Endothelial cell of umbilical vein (primary cell): Measurements from ENCODE around the gene MAP2K4. TPM values are rescaled to one million over a fixed set of nuclear protein-coding genes. Genes with fewer than 3 reads are reported as not detected.
A peak's percentile ranks its signal among the peaks of the same experiment; 100 is the strongest.

Source experiments
- BruUV-seq: library from RNA; stranded (reverse); fragments of 400-500 nt; replicated peaks from 2 replicates; lab custom pipeline; 2021; lab: Mats Ljungman, UMichigan
- CTCF ChIA-PET: fragments of 300-600, 350-600 bp; sonication (Branson Sonifier 250); formaldehyde crosslinking; loops from one replicate; lab custom pipeline; 2021; ENCODE audit warnings: antibody characterized with exemption, inconsistent platforms; lab: Charles Lee
- POLR2A ChIA-PET: fragments of 300-600, 350-600 bp; sonication (Branson Sonifier 250); formaldehyde crosslinking; loops from one replicate; lab custom pipeline; 2021; ENCODE audit warnings: antibody characterized with exemption, inconsistent platforms; lab: Charles Lee
- DNase-seq: peaks from one replicate; pipeline ENCODE4 v3.0.0-alpha.2; 2011; ENCODE audit warnings: low read depth, low spot score
- FAIRE-seq: peaks from 2 replicates; lab custom pipeline; 2011; peaks lifted over from hg19 to GRCh38; lab: Jason Lieb, UNC
- H2AFZ ChIP-seq: 2 replicates; pipeline ENCODE4 v1.6.0; 2012; ENCODE audit warnings: low read depth, low read length, control low read depth, inconsistent platforms
- H3K27ac ChIP-seq: 2 replicates; pipeline ENCODE4 v1.5.1; 2011; ENCODE audit warnings: low read depth, mild to moderate bottlenecking, control low read depth, low read length, moderate library complexity; ENCODE audit not compliant: insufficient read depth
- H3K27me3 ChIP-seq, 2 experiments: 2 replicates each; pipeline versions ENCODE4 v1.6.0 to v1.6.1; 2011; ENCODE audit warnings: low read length in 2 of 2, mixed read lengths in 1 of 2; ENCODE audit not compliant: control insufficient read depth in 2 of 2, insufficient read depth in 2 of 2
- H3K36me3 ChIP-seq, 2 experiments: 2 replicates in 1 of 2; 3 replicates in 1 of 2; pipeline ENCODE4 v1.5.1; 2011; ENCODE audit warnings: low read length in 2 of 2, mild to moderate bottlenecking in 1 of 2, moderate library complexity in 1 of 2; ENCODE audit not compliant: control insufficient read depth in 2 of 2, insufficient read depth in 2 of 2; ENCODE audit errors: extremely low read depth in 1 of 2
- H3K4me1 ChIP-seq: 3 replicates; pipeline ENCODE4 v1.5.1; 2011; ENCODE audit warnings: mild to moderate bottlenecking, low read length; ENCODE audit not compliant: control insufficient read depth, insufficient read depth; ENCODE audit errors: extremely low read depth
- H3K4me2 ChIP-seq: 2 replicates; pipeline ENCODE4 v1.6.1; 2011; ENCODE audit warnings: low read length, control low read depth, mixed read lengths; ENCODE audit not compliant: insufficient read depth
- H3K4me3 ChIP-seq, 3 experiments: fragments of 200-600 bp in 1 of 3; sonication (generic), shearing (Covaris generic) in 1 of 3; replicated peaks in 1 of 3; 2 replicates each; pipeline ENCODE4 v1.5.1; 2011 to 2016; ENCODE audit warnings: control low read depth in 3 of 3, low read length in 3 of 3, mild to moderate bottlenecking in 2 of 3, inconsistent platforms in 1 of 3, low read depth in 1 of 3, moderate library complexity in 1 of 3; ENCODE audit not compliant: insufficient read depth in 1 of 3
- H3K79me2 ChIP-seq: 2 replicates; pipeline ENCODE4 v1.6.0; 2012; ENCODE audit warnings: low read length, inconsistent platforms; ENCODE audit not compliant: control insufficient read depth, insufficient read depth
- H3K9ac ChIP-seq: replicated peaks from 2 replicates; pipeline ENCODE3; 2011; ENCODE audit warnings: low read length, control low read depth; ENCODE audit not compliant: insufficient read depth; ENCODE audit errors: extremely low read depth
- H3K9me1 ChIP-seq: replicated peaks from 3 replicates; pipeline ENCODE4 v1.6.0; 2011; ENCODE audit warnings: mild to moderate bottlenecking, low read length; ENCODE audit not compliant: control insufficient read depth, insufficient read depth; ENCODE audit errors: extremely low read depth
- H3K9me3 ChIP-seq: replicated peaks from 2 replicates; pipeline ENCODE4 v1.5.1; 2012; ENCODE audit warnings: low read length, inconsistent platforms; ENCODE audit not compliant: control insufficient read depth, insufficient read depth
- H4K20me1 ChIP-seq: replicated peaks from 2 replicates; pipeline ENCODE3; 2011; ENCODE audit warnings: mild to moderate bottlenecking, low read length; ENCODE audit not compliant: control insufficient read depth, insufficient read depth; ENCODE audit errors: extremely low read depth
- FOS ChIP-seq: IDR thresholded peaks from 2 replicates; pipeline ENCODE4 v1.6.1; 2011; ENCODE audit warnings: mild to moderate bottlenecking, low read length, moderate library complexity, borderline replicate concordance; ENCODE audit not compliant: insufficient read depth
- GATA2 ChIP-seq: IDR thresholded peaks from 2 replicates; pipeline ENCODE4 v1.7.0; 2011; ENCODE audit warnings: low read depth, mild to moderate bottlenecking, moderate library complexity, mixed read lengths, low read length; ENCODE audit not compliant: insufficient read length, insufficient read depth
- JUN ChIP-seq: IDR thresholded peaks from 2 replicates; pipeline ENCODE4 v1.6.1; 2011; ENCODE audit warnings: borderline replicate concordance, low read depth; ENCODE audit not compliant: insufficient read length, insufficient read depth
- MYC ChIP-seq: IDR thresholded peaks from one replicate; pipeline ENCODE4 v1.6.1; 2011; ENCODE audit warnings: mild to moderate bottlenecking, low read depth, low read length
- POLR2A ChIP-seq: IDR thresholded peaks from 2 replicates; pipeline ENCODE4 v1.6.1; 2012; ENCODE audit warnings: low read depth, mild to moderate bottlenecking, control low read depth, low read length
- POLR2AphosphoS5 ChIP-seq: IDR thresholded peaks from 2 replicates; pipeline ENCODE4 v1.6.1; 2012; ENCODE audit warnings: low read depth, mild to moderate bottlenecking, control low read depth, low read length, moderate library complexity; ENCODE audit not compliant: insufficient read depth
- dilution Hi-C: fragments of 300-500 bp; cut with MboI; formaldehyde crosslinking; loops from one replicate; pipeline ENCODE4 v1.15.0; 2019; ENCODE audit warnings: low sequenced_read_pairs; ENCODE audit not compliant: extremely low pct_ligation_motif_present
- intact Hi-C: fragments of 100-400 bp; cut with micrococcal nuclease; formaldehyde crosslinking; loops from one replicate; pipeline ENCODE4 v1.10.0; 2022
- polyA plus RNA-seq, 4 experiments: library from polyadenylated mRNA; depleted of rRNA in 3 of 4; stranded (reverse) in 3 of 4; unstranded in 1 of 4; fragments of >200 nt; gene quantifications; 2 replicates each; pipeline versions ENCODE4 v1.2.1 to v1.2.3, GENCODE V29; 2011 to 2012; ENCODE audit warnings: missing spikeins in 1 of 4
- total RNA-seq: library from RNA; stranded (reverse); gene quantifications from 2 replicates; pipeline ENCODE4 v1.2.3, GENCODE V29; 2021
- TF ChIP-seq, protein P1 (sequence below), 2 donors: IDR thresholded peaks; 1 replicate in 1 of 2; 2 replicates in 1 of 2; pipeline ENCODE4 v1.5.1; 2011; ENCODE audit warnings: low read length in 2 of 2, mild to moderate bottlenecking in 2 of 2, moderate library complexity in 2 of 2, control low read depth in 1 of 2, inconsistent platforms in 1 of 2, low read depth in 1 of 2; ENCODE audit not compliant: insufficient read depth in 1 of 2; ENCODE audit errors: extremely low read depth in 1 of 2

Gene MAP2K4
- total and polyA plus RNA-seq, 2 donors (not counting 3 experiments of a cell fraction or from before 2014, with no cell fraction given): 8.6 to 17.5 TPM

GRCh38 chr17:11979795-11980194 is 40.9 kb upstream of the MAP2K4 start:
- intact Hi-C loops: loop anchor here (10.0 kb wide), 3 partner anchors 835 to 1335 kb away; partner anchors contain the start of gene TMEM220

GRCh38 chr17:11980813-11981212 is 39.9 kb upstream of the MAP2K4 start:
- intact Hi-C loops: loop anchor here (10.0 kb wide), 3 partner anchors 836 to 1336 kb away; partner anchors contain the start of gene TMEM220
- no peak for DNase-seq

More at GRCh38 chr17:11979795-11980194, 40.9 kb upstream of the MAP2K4 start:
- dilution Hi-C loops: no loop called here
- FAIRE-seq: no peak
- Histone ChIP-seq H4K20me1 (no peaks in the 10 kb centered on the region), H2AFZ (no peak overlapping the region), H3K4me3 (no peak overlapping the region), H3K79me2 (no peaks in the 10 kb centered on the region), H3K9me1 (no peaks in the 10 kb centered on the region), H3K4me2 (no peak overlapping the region), H3K9me3 (no peaks in the 10 kb centered on the region), H3K27ac (no peak overlapping the region), H3K9ac (no peak overlapping the region), H3K27me3 (no peaks in the 10 kb centered on the region), H3K36me3 (peaks cover 7 to 17% of the 10 kb centered on the region in 2 experiments), H3K4me1 (no peaks in the 10 kb centered on the region)
- DNase-seq: no peak
- ChIA-PET POLR2A (no interaction called here), CTCF (interaction anchor here (1.4 to 2.6 kb wide), 5 partner anchors 12 to 1333 kb away, joined by 5 to 16 read pairs (median 6); no protein-coding TSS in a partner anchor)
- TF ChIP-seq FOS: no peak
- no peak for TF ChIP-seq POLR2A
- no peak for TF ChIP-seq JUN
- no peak for TF ChIP-seq GATA2
- no TSS peak for BruUV-seq

More at GRCh38 chr17:11980813-11981212, 39.9 kb upstream of the MAP2K4 start:
- H3K9ac ChIP-seq: no peak overlapping the region
- H4K20me1 ChIP-seq: no peaks in the 10 kb centered on the region
- H3K4me3 ChIP-seq: no peak overlapping the region
- POLR2A ChIA-PET: no interaction called here
- no peak overlapping the region for H3K4me2 ChIP-seq
- no peak overlapping the region for H3K27ac ChIP-seq
- H3K9me1 ChIP-seq: no peaks in the 10 kb centered on the region
- H3K4me1 ChIP-seq: no peaks in the 10 kb centered on the region
- H3K36me3 ChIP-seq: peaks cover 7 to 17% of the 10 kb centered on the region in 2 experiments
- H3K9me3 ChIP-seq: no peaks in the 10 kb centered on the region
- peak; percentile 18 for FAIRE-seq
- TF ChIP-seq POLR2AphosphoS5: no peak
- TF ChIP-seq GATA2: no peak
- no peak for TF ChIP-seq MYC
- TF ChIP-seq, protein P1, sequence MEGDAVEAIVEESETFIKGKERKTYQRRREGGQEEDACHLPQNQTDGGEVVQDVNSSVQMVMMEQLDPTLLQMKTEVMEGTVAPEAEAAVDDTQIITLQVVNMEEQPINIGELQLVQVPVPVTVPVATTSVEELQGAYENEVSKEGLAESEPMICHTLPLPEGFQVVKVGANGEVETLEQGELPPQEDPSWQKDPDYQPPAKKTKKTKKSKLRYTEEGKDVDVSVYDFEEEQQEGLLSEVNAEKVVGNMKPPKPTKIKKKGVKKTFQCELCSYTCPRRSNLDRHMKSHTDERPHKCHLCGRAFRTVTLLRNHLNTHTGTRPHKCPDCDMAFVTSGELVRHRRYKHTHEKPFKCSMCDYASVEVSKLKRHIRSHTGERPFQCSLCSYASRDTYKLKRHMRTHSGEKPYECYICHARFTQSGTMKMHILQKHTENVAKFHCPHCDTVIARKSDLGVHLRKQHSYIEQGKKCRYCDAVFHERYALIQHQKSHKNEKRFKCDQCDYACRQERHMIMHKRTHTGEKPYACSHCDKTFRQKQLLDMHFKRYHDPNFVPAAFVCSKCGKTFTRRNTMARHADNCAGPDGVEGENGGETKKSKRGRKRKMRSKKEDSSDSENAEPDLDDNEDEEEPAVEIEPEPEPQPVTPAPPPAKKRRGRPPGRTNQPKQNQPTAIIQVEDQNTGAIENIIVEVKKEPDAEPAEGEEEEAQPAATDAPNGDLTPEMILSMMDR (IDR thresholded peaks at IDR 0.05; ENCODE audit: extremely low read depth in 1 of 2, insufficient read depth in 1 of 2, low read depth in 1 of 2, low read length in 2 of 2): peak; percentile 4 to 11
- H3K27me3 ChIP-seq: no peaks in the 10 kb centered on the region
- H2AFZ ChIP-seq: no peak overlapping the region
- dilution Hi-C loops: no loop called here
- CTCF ChIA-PET: interaction anchor here (1.4 to 2.6 kb wide), 6 partner anchors 10 to 1334 kb away, joined by 5 to 16 read pairs (median 6); partner anchors contain the start of gene ZNF18
- H3K79me2 ChIP-seq: no peaks in the 10 kb centered on the region
- no TSS peak for BruUV-seq
